NCI-H526 (cell line): ENCODE data around the gene BRD3OS.

Source experiments
- DNase-seq, 2 experiments: peaks; one replicate each; lab custom pipeline; 2025; lab: John Stamatoyannopoulos, UW

BRD3OS gene

GRCh38 chr9:134004881-134005280 is 20.4 kb upstream of the BRD3OS start:
- DNase-seq, result no peak

GRCh38 chr9:134005381-134005780 is 19.9 kb upstream of the BRD3OS start:
- DNase-seq, result no peak

GRCh38 chr9:134007150-134007549 is 18.1 kb upstream of the BRD3OS start:
- DNase-seq, result no peak

- no peak for DNase-seq
Measured at GRCh38 chr9:134007571-134007970, 17.7 kb upstream of the BRD3OS start.

- no peak for DNase-seq
Measured at GRCh38 chr9:134010310-134011173, 14.7 kb upstream of the BRD3OS start.

- no peak for DNase-seq
Measured at GRCh38 chr9:134011401-134011800, 13.9 kb upstream of the BRD3OS start.

GRCh38 chr9:134014946-134015345 is 10.3 kb upstream of the BRD3OS start:
- no peak for DNase-seq

- no peak for DNase-seq
Measured at GRCh38 chr9:134024214-134024792, 978 bp upstream of the BRD3OS start.

GRCh38 chr9:134025606-134026541 is 593 bp downstream of the BRD3OS start:
- peak in 1 of 2 experiments; percentile 46 for DNase-seq

GRCh38 chr9:134026581-134026980 is 1.3 kb downstream of the BRD3OS start:
- DNase-seq, result no peak

GRCh38 chr9:134026981-134027380 is 1.7 kb downstream of the BRD3OS start:
- no peak for DNase-seq

GRCh38 chr9:134027561-134027960 is 2.3 kb downstream of the BRD3OS start:
- DNase-seq, result no peak

GRCh38 chr9:134028076-134028475 is 2.8 kb downstream of the BRD3OS start:
- DNase-seq, result no peak

- DNase-seq, result no peak
Measured at GRCh38 chr9:134028575-134029247, 3.4 kb downstream of the BRD3OS start.

- DNase-seq, result peak; percentile 46 to 69
Measured at GRCh38 chr9:134029248-134030226, 4.3 kb downstream of the BRD3OS start.

- DNase-seq, result no peak
Measured at GRCh38 chr9:134030821-134031470, 5.7 kb downstream of the BRD3OS start.

- no peak for DNase-seq
Measured at GRCh38 chr9:134031783-134032182, 6.5 kb downstream of the BRD3OS start.

GRCh38 chr9:134032456-134033222 is 7.4 kb downstream of the BRD3OS start:
- DNase-seq, result no peak

- DNase-seq, result no peak
Measured at GRCh38 chr9:134033516-134034214, 8.4 kb downstream of the BRD3OS start.
